ENCODE results near the gene SLC35F4. TPM values are rescaled to one million over a fixed set of nuclear protein-coding genes. Genes with fewer than 3 reads are reported as not detected.

SLC35F4 gene
- total and polyA plus RNA-seq, 10 of the 15 experiments (the other 5 are each of a cell fraction or from before 2014, with no cell fraction given), result 0.06 to 0.30 TPM; not detected in 8

DNA sequence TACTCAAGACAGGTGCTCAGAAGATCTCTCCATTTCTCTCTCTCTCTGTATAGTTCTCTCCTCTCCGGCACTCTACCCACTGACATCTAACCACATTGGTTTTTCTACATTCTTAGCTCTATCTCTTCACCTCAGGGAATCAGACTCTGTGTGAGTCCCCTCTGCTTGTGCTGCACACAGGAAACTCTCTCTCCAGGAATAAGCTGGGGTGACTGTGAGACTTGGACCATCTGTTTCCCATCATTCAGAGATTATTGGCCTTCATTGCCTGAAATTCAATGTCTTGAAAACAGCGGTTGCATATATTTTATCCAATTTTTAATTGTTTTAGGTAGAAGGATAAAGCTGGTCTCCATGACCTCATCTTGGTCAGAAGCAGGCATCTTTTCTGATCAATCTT is 105.0 kb downstream of the SLC35F4 start (continued):
- TF ChIP-seq SRF (IDR thresholded peaks at IDR 0.05; ENCODE audit: low read depth in 2 of 2, low read length in 2 of 2), result no peak
- TF ChIP-seq SIN3A (IDR thresholded peaks at IDR 0.05; ENCODE audit: low read depth, low read length), result no peak
- TF ChIP-seq, protein P1, sequence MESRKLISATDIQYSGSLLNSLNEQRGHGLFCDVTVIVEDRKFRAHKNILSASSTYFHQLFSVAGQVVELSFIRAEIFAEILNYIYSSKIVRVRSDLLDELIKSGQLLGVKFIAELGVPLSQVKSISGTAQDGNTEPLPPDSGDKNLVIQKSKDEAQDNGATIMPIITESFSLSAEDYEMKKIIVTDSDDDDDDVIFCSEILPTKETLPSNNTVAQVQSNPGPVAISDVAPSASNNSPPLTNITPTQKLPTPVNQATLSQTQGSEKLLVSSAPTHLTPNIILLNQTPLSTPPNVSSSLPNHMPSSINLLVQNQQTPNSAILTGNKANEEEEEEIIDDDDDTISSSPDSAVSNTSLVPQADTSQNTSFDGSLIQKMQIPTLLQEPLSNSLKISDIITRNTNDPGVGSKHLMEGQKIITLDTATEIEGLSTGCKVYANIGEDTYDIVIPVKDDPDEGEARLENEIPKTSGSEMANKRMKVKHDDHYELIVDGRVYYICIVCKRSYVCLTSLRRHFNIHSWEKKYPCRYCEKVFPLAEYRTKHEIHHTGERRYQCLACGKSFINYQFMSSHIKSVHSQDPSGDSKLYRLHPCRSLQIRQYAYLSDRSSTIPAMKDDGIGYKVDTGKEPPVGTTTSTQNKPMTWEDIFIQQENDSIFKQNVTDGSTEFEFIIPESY (IDR thresholded peaks at IDR 0.05), result no peak
- TF ChIP-seq CEBPB (IDR thresholded peaks at IDR 0.05; ENCODE audit: borderline replicate concordance in 1 of 2, low read depth in 2 of 2, low read length in 2 of 2), result no peak

DNA sequence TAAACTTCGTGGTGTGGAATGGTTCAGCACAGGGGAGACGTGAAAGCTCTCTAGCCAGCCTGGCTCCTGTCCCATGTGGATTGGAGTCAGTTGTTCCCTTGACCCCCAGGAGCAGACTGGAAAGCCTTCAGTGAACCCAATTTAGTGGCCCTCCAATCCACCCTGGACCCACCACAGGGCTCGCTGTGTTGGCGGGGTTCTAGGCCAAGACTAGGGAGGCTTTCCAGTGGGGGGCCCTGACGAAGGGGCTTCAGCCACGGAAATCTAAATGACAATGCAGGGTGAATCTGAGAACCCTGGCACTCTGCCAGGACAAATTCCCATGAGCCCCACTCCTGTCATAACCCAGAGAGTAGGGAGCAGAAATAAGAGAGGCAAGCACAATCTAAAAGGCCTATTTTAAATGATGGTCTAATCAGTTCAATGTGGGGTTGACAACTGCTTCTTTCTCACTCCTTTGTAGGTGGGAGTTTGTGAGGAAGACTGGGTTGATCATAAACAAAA is 110.8 kb downstream of the SLC35F4 start:
- in situ Hi-C loops (cut with MboI) (no loop called here), intact Hi-C loops (cut with micrococcal nuclease; ENCODE audit: unreplicated experiment) (no loop called here)
- ATAC-seq (no peak), DNase-seq (ENCODE audit: low read depth, low spot score) (no peak), FAIRE-seq (no peak)
- Histone ChIP-seq H3K36me3 (ENCODE audit: control insufficient read depth in 2 of 2, insufficient read depth in 2 of 2, low read length in 1 of 2) (no peaks in the 10 kb centered on the region), H3K9ac (ENCODE audit: control insufficient read depth, insufficient read depth, low read length) (no peak overlapping the region), H2AFZ (ENCODE audit: control insufficient read depth, low read depth, low read length) (no peak overlapping the region), H3K27me3 (replicated peaks in 1 of 2; ENCODE audit: control insufficient read depth in 2 of 2, insufficient read depth in 2 of 2, low read length in 1 of 2) (no peaks in the 10 kb centered on the region), H4K20me1 (ENCODE audit: control insufficient read depth, insufficient read depth) (no peaks in the 10 kb centered on the region), H3K4me2 (ENCODE audit: control insufficient read depth, insufficient read depth) (no peak overlapping the region), H3K4me1 (ENCODE audit: control insufficient read depth, insufficient read depth, low read length) (no peaks in the 10 kb centered on the region), H3K9me3 (replicated peaks; ENCODE audit: control insufficient read depth, insufficient read depth, low read length) (no peaks in the 10 kb centered on the region), H3K4me3 (no peak overlapping the region), H3K79me2 (ENCODE audit: control insufficient read depth, insufficient read depth, low read length) (no peaks in the 10 kb centered on the region), H3K27ac (ENCODE audit: control insufficient read depth, insufficient read depth) (no peak overlapping the region)
- POLR2A ChIA-PET, result no interaction called here
- SMC1A ChIA-PET (ENCODE audit: uncharacterized antibody, unreplicated experiment), result no interaction called here
- no TSS peak for BruUV-seq (replicated peaks)
- CTCF ChIA-PET, result no interaction called here
- TF ChIP-seq HDGF (IDR thresholded peaks at IDR 0.05) (no peak), SRF (IDR thresholded peaks at IDR 0.05; ENCODE audit: low read depth in 2 of 2, low read length in 2 of 2) (no peak), BACH1 (IDR thresholded peaks at IDR 0.05; ENCODE audit: borderline replicate concordance) (no peak), NR2C2 (IDR thresholded peaks at IDR 0.05; ENCODE audit: borderline replicate concordance, control insufficient read depth, insufficient read length, low read depth) (no peak), RCOR1 (conservative IDR thresholded peaks at IDR 0.05; ENCODE audit: low read depth, low read length) (no peak), TARDBP (IDR thresholded peaks at IDR 0.05; ENCODE audit: borderline replicate concordance) (no peak), TAF1 (IDR thresholded peaks at IDR 0.05; ENCODE audit: borderline replicate concordance, low read depth, low read length) (no peak), BMI1 (IDR thresholded peaks at IDR 0.05; ENCODE audit: borderline replicate concordance) (no peak)
- TF ChIP-seq, protein P2, sequence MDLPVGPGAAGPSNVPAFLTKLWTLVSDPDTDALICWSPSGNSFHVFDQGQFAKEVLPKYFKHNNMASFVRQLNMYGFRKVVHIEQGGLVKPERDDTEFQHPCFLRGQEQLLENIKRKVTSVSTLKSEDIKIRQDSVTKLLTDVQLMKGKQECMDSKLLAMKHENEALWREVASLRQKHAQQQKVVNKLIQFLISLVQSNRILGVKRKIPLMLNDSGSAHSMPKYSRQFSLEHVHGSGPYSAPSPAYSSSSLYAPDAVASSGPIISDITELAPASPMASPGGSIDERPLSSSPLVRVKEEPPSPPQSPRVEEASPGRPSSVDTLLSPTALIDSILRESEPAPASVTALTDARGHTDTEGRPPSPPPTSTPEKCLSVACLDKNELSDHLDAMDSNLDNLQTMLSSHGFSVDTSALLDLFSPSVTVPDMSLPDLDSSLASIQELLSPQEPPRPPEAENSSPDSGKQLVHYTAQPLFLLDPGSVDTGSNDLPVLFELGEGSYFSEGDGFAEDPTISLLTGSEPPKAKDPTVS (IDR thresholded peaks at IDR 0.05; ENCODE audit: low read depth, low read length), result no peak
- RAD21 ChIA-PET (ENCODE audit: unreplicated experiment), result no interaction called here
- 26% methylated on average over 6 of the region's 6 CpGs for WGBS (ENCODE audit: insufficient coverage, insufficient replicate concordance, low lambda C conversion rate, missing lambda C conversion rate)
